ENCODE measurements around the gene ADAD2.

Gene ADAD2

GRCh38 chr16:84190731-84191388 lies at the start of gene ADAD2:
ADAD2 (plus strand) TSS chr16:84191157; CDS start chr16:84191231, 74 bp downstream.
- DNase-seq (ENCODE audit: low read depth) = no peak

GRCh38 chr16:84143081-84143480 lies 47.9 kb upstream of the ADAD2 start:
- DNase-seq (ENCODE audit: low read depth) = no peak

- no peak for DNase-seq (ENCODE audit: low read depth)
These were observed 47.2 kb upstream of the ADAD2 start for GRCh38 chr16:84143784-84144199.

- DNase-seq (ENCODE audit: low read depth) = no peak
These were observed 46.6 kb upstream of the ADAD2 start for GRCh38 chr16:84144209-84144858.

GRCh38 chr16:84144859-84145639 lies 45.9 kb upstream of the ADAD2 start, which contains the start of the genes DNAAF1 and HSDL1:
DNAAF1 (plus strand) TSS chr16:84145308; CDS start chr16:84145441, 133 bp downstream.
HSDL1 (minus strand) TSS chr16:84145177; CDS start chr16:84131321, 13,856 bp downstream.
- peak; percentile 41 for DNase-seq (ENCODE audit: low read depth)

- no peak for DNase-seq (ENCODE audit: low read depth)
These were observed 40.0 kb upstream of the ADAD2 start for GRCh38 chr16:84150926-84151325.

- no peak for DNase-seq (ENCODE audit: low read depth)
These were observed 37.2 kb upstream of the ADAD2 start for GRCh38 chr16:84153660-84154214.

- DNase-seq (ENCODE audit: low read depth) = no peak
These were observed 35.7 kb upstream of the ADAD2 start for GRCh38 chr16:84155226-84155625.

GRCh38 chr16:84155771-84156170 lies 35.2 kb upstream of the ADAD2 start:
- no peak for DNase-seq (ENCODE audit: low read depth)

- DNase-seq (ENCODE audit: low read depth) = no peak
These were observed 34.6 kb upstream of the ADAD2 start for GRCh38 chr16:84156342-84156784.

- no peak for DNase-seq (ENCODE audit: low read depth)
These were observed 31.9 kb upstream of the ADAD2 start for GRCh38 chr16:84159007-84159406.

GRCh38 chr16:84159800-84160199 lies 31.2 kb upstream of the ADAD2 start:
- DNase-seq (ENCODE audit: low read depth) = no peak

- DNase-seq (ENCODE audit: low read depth) = no peak
These were observed 29.9 kb upstream of the ADAD2 start for GRCh38 chr16:84161037-84161436.

GRCh38 chr16:84161801-84162200 lies 29.2 kb upstream of the ADAD2 start:
- DNase-seq (ENCODE audit: low read depth) = no peak

GRCh38 chr16:84165746-84166145 lies 25.2 kb upstream of the ADAD2 start:
- no peak for DNase-seq (ENCODE audit: low read depth)

GRCh38 chr16:84166796-84167695 lies 23.9 kb upstream of the ADAD2 start:
- no peak for DNase-seq (ENCODE audit: low read depth)

- DNase-seq (ENCODE audit: low read depth) = no peak
These were observed 21.1 kb upstream of the ADAD2 start for GRCh38 chr16:84169765-84170310.

GRCh38 chr16:84174396-84174795 lies 16.6 kb upstream of the ADAD2 start:
- DNase-seq (ENCODE audit: low read depth) = no peak

- peak; percentile 26 for DNase-seq (ENCODE audit: low read depth)
These were observed 15.4 kb upstream of the ADAD2 start for GRCh38 chr16:84175350-84176081.

Measured in HS-27A (cell line).